K562 (cell line): ENCODE results near the gene CTCF.
A peak's percentile ranks its signal among the peaks of the same experiment; 100 is the strongest.

Experiments
- KDM1A ChIP-seq, 2 experiments: fragments of 450-650 bp; IDR thresholded peaks; 2 replicates each; pipeline ENCODE4 v1.6.1; 2016; ENCODE audit warnings: mild to moderate bottlenecking in 2 of 2
- MAZ ChIP-seq, 2 experiments: fragments of 450-650 bp in 1 of 2; sonication (generic) in 1 of 2; formaldehyde crosslinking; IDR thresholded peaks in 1 of 2; conservative IDR thresholded peaks in 1 of 2; 2 replicates each; pipeline versions ENCODE4 v1.4.0 to v1.5.0; 2020; ENCODE audit warnings: mild to moderate bottlenecking in 1 of 2, missing genetic modification reagents in 1 of 2
- RFX5 ChIP-seq: IDR thresholded peaks from 2 replicates; pipeline ENCODE4 v1.6.1; 2011; ENCODE audit warnings: low read depth, mild to moderate bottlenecking, improper control_type of control experiment, low read length
- SIRT6 ChIP-seq: IDR thresholded peaks from one replicate; pipeline ENCODE4 v1.6.1; 2012; ENCODE audit warnings: low read depth, mild to moderate bottlenecking, control low read depth, inconsistent platforms, low read length, moderate library complexity
- SP1 ChIP-seq: sonication (generic); formaldehyde crosslinking; IDR thresholded peaks from 2 replicates; pipeline ENCODE4 v1.8.1; 2022; ENCODE audit warnings: mild to moderate bottlenecking, missing genetic modification reagents
- SP2 ChIP-seq: IDR thresholded peaks from 2 replicates; pipeline ENCODE4 v1.6.1; 2011; ENCODE audit warnings: mild to moderate bottlenecking, low read depth, low read length, moderate library complexity; ENCODE audit not compliant: poor library complexity, severe bottlenecking; ENCODE audit errors: extremely low read depth
- ZNF24 ChIP-seq: fragments of 450-650 bp; IDR thresholded peaks from 2 replicates; pipeline ENCODE4 v1.6.1; 2016
- TF ChIP-seq, protein P1 (sequence below): sonication (generic); formaldehyde crosslinking; IDR thresholded peaks from 2 replicates; pipeline ENCODE4 v1.9.0; 2022; ENCODE audit warnings: mild to moderate bottlenecking, missing genetic modification reagents

DNA sequence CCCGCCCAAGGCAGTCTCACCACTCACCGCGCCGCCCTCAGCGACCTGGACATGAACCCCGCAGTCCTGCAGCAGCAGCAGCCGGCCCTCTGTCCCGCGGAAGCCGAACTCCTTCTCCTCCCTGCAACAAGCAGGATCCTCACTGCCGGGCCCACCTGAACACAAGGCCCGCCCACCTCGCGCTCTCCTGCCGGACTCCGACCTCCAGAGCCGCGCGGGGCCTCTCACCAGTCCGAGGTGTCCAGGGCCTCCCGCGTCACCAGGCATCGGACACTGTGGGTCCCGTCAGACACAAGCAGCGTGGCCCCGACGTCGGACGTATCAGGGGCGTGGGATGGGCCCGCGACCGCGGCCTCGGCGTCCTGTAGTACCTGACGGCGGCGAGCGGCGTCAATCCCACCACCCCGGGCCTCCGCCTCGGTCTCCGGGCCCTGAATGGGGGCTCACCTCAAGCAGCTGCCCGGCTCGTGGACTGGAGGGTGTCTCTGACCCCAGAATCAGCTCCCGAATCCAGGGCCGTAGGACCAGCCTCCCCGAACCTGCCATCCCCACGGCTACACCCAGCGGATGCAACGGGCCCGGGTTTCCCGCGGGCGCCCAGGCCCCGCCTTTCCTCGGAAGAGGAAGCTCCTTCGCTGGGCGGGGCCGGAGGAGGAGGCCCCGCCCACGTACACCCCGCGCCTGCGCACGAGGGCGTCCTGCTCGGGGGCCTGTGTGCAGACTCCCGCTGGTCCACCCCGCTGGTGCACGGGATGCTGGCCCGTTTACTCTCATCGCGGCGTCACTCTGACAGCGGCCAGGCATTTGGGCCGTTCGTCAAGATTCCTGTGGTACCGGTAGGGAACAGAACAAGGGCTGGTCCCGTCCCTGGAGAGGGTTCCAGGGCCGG is 97.6 kb downstream of the CTCF start, which contains the start of gene ACD:
- TF ChIP-seq KDM1A (IDR thresholded peaks at IDR 0.05) (no peak), SP1 (peak; percentile 88), ZNF24 (no peak), RFX5 (no peak), MAZ (CRISPR knock-in tag; conservative IDR thresholded peaks at IDR 0.05 in 1 of 2, IDR thresholded peaks at IDR 0.05 in 1 of 2) (peak; percentile 61 to 67; a peak in 3 of 4 replicates), SIRT6 (no peak), SP2 (no peak)
- TF ChIP-seq, protein P1, sequence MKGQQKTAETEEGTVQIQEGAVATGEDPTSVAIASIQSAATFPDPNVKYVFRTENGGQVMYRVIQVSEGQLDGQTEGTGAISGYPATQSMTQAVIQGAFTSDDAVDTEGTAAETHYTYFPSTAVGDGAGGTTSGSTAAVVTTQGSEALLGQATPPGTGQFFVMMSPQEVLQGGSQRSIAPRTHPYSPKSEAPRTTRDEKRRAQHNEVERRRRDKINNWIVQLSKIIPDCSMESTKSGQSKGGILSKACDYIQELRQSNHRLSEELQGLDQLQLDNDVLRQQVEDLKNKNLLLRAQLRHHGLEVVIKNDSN, result no peak
